Measurements from ENCODE around the gene THBS3. TPM values are rescaled to one million over a fixed set of nuclear protein-coding genes. Genes with fewer than 3 reads are reported as not detected.
A peak's percentile ranks its signal among the peaks of the same experiment; 100 is the strongest.
"Not testable (repeated sequence)": the region's sequence is repeated elsewhere in the genome, so short reads cannot be mapped to it uniquely, and the experiment has no call there.

THBS3 gene
- total RNA-seq, 1 donor from 2014 or later = 8.3 TPM

DNA sequence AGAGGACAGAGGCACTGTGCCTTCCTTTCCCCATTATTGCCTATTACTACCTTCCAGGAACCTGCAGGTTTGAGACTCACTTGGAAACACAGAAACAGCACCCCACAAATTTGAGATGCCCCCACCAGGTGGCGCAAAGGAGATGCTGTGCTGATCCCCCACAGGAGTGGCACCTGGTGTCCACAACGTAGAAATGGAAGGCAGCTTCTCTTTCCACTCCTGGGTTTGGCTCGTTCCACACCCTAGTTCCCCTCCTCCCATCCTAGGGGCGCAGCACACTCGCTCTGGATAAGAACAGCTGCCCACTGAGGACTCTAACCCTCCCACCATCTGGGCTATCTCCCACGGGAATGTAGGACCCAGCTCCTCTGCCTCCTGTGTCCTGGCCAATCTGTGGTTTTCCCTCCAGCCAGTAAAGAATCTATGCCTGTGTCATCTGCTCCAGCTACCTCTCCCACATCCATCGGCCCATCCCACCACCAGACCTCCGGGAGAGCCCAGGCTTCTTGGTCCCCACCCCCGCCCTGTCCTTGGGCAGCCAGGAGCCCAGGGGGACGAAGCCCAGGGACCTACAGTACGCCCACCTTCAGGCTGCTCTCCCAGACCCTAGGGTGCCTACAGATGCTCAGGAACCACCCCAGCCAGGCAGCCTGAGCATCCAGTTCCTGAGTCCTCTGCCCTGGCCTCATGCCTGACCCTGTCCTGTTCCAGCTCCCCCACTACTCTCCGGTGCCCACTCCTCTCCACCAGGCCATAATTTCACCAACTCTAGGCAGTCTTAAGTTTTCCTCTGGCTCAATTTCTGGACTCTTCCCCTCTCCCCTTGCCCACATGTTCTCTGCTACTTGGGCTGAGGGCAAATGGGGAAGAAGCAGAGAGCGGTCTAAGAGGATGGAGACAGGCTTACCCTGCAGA lies 549 bp downstream of the THBS3 start:
- peak; percentile 61 for DNase-seq

- no peak for DNase-seq
Measured at GRCh38 chr1:155205969-155206593, 1.6 kb downstream of the THBS3 start.

DNA sequence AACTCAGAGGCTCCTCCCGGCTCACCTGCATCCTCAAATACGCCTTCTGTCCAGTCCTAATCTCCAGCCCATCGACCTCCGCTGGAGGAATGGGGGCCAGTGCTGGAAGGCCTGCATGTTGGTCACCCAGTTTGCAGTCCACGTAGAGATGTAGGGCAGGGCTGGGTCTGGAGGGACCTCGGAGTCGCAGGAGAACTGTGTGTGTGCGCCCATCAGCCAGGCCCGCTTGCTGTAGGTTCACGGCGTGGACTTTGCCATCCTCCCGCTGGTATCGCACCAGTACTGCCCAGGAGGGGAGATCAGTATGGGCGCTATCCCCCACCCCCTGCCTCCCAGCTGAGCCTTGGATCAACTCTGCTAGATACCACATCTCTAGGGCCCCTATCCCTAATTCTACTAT lies 2.7 kb downstream of the THBS3 start:
- DNase-seq = no peak

DNA sequence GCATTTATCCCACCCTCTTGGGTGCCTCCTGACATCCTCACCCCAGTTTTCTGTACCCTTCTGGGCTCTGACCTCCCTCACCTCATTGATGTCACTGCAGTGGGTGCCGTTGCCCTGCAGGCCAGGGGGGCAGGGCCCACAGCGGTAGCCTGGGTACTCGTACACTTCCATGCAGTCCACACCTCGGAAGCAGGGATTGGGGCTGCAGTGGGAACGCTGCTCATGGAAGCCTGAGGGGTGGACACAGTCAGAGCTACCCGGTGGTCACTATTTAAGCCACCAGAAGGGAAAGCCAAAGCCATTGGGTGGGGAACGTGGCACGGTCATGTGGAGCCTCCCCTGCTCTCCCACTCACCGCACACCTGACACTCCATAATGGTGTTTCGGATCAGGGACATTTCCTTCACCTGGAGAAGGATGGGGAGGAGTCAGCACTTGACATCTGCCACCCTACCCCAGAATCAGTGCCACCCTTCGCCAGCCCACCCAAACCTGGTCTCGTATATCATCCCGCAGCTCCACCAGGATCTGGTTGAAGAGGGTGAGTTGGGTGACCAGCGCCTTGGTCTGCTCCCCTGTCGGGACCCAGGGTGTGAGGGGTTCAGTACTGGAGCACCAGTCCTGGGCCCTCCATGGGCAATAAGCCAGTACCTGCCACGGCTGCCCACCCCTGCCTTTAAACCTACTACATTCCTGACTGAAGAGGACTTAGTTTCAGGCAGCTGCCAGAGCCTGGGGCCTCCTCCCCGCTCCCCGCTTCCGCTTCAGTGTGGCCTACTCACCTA lies 4.8 kb downstream of the THBS3 start:
- no peak for DNase-seq

GRCh38 chr1:155202198-155202597 lies 5.5 kb downstream of the THBS3 start:
- DNase-seq = no peak

- no peak for DNase-seq
Measured at GRCh38 chr1:155200920-155201319, 6.8 kb downstream of the THBS3 start.

- no peak for DNase-seq
Measured at GRCh38 chr1:155199792-155200191, 7.9 kb downstream of the THBS3 start.

- DNase-seq = no peak
Measured at GRCh38 chr1:155198547-155198906, 9.2 kb downstream of the THBS3 start.

DNA sequence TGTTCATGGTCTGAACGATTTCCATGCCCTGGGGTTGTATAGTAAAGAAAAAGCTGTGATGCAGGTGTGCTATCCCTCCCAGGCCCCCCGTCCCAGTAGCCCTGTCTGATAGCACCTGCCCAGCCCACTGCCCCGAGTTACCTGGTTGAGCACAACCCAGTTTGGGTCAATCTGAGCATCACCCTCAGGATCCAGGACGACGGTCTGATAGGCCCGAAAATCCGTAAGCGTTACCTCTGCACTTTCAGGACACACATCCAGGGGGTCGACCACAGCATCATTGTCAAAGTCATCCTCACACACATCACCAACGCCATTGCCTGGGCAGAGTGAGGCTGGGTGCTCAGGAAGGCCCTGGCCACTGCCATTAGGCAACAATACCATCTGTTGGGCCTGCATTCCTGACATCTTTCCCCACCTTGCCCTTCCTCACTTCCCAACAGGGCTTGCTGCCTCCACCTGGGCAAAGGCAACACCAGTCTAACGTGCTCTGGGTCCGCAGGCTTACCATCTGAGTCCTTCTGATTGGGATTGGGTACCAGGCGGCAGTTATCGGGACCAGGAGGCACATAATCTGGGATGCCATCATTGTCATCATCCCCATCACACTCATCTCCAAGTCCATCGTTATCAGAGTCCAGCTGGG lies 9.7 kb downstream of the THBS3 start:
- DNase-seq = no peak

DNA sequence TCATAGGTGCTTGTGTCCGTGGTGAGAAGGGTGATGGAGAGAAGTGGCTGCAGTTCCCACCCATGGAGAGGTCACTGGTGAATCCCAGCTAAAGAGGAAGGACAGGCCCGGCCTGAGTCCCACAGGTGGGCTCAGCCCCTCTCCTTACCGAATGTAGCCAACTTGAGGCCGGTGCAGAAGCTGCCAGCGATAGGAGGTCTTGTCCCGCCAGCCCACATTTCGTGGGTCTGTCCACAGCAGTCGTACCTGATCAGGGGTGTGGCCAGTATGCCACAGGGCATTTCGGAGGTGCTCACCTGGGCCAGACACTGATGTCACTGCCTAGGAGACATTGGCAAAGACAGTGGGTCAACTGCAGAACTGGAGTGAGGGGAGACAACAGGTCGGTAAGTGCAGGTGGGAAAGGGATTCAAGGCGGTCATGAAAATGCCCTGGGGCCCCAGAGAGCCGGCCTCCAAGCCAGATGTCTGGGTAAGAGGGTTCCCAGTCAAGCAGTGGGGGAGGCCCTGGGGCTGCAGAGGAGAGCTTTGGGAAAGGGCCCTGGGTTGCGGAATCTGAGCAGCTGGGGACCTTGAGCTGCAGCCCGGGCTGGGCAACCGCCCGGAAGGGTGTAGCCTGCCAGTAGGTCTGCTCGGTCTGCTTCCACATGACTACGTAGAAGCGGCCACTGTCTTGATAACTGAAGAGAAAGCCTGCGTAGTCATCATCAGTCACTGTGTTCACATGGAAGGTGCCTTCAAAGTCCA lies 10.6 kb downstream of the THBS3 start:
- DNase-seq = no peak

DNA sequence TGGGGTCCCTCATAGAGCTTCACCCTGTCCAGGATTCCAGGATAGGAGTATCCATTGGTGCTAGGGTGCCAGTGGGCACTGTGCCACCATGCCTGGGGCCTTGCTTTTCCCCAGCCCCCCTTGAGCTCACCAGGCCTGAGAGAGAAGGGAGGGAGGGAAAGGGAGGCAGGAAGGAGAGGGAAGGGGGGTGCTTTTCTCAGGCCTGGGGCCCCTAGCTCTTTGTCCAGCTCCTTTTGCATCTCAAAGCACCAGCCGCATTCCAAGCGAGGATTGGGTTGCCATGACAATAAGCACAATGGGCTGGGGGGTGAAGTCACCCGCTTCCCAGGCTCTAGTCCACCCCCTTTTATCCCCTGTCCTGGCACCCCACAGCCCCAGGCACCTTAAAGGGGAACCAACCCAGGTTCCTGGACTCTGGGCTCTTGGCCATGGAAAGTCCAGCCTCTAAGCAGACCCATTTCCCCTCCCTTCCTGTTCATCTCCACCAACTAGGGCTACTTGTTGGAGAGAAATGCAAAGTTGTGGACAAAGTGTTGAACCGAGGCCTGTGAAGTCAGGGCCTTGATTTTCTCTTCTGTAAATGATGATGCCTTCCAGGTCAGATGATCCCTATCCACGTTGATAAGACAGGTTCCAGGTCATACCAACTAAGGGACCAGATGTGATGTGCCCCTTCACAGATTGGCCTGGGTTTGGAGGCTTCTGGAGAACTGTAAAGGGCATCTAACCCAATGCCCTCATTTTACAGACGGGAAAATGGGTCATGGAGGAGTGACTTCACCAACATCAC lies 11.4 kb downstream of the THBS3 start:
- DNase-seq = peak; percentile 34

DNA sequence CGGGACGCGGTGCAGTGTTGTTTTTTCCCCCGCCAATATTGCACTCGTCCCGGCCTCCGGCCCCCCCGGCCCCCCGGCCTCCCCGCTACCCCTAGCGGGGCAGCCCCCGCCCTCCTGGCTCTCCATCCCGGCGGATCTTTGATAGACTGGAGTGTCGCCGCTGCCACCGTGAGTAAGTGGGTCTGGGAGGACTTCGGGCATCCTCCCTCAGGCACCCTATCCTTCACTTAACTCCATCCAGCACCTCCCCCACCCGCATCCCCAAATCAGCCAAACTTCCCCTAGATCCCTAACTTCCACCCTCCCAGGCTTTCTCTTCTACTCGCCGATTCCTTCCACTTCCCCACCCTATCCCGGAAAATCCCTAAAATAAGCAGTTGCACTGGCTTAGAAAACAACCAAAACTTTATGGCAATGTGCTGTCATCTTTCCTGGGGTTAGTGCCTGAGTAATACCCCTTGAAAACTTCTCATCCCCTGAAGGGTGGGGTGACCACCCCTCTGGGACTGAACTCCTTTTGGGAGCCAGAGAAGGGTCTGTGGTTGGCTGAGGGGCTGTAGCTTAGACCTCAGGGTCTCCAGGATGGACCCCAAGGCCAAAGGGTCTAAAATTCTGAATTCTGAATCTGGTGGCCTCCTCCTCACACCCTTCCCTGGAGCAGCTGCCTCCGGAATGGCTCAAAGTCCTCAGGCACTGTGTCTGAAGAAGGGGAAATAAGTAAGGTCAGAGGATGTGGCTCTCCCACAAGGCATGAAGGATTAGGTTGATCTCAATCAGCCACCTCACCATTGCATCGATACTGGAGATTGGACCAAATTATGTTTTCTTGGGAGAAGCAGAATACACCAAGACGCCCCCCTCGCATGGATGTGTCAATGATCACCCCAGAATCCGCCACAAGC lies 12.2 kb downstream of the THBS3 start:
- no peak for DNase-seq

- DNase-seq = not testable (repeated sequence)
Measured at GRCh38 chr1:155193991-155194240, 13.8 kb downstream of the THBS3 start.

- DNase-seq = peak; percentile 43
Measured at GRCh38 chr1:155193275-155193990, 14.3 kb downstream of the THBS3 start.

DNA sequence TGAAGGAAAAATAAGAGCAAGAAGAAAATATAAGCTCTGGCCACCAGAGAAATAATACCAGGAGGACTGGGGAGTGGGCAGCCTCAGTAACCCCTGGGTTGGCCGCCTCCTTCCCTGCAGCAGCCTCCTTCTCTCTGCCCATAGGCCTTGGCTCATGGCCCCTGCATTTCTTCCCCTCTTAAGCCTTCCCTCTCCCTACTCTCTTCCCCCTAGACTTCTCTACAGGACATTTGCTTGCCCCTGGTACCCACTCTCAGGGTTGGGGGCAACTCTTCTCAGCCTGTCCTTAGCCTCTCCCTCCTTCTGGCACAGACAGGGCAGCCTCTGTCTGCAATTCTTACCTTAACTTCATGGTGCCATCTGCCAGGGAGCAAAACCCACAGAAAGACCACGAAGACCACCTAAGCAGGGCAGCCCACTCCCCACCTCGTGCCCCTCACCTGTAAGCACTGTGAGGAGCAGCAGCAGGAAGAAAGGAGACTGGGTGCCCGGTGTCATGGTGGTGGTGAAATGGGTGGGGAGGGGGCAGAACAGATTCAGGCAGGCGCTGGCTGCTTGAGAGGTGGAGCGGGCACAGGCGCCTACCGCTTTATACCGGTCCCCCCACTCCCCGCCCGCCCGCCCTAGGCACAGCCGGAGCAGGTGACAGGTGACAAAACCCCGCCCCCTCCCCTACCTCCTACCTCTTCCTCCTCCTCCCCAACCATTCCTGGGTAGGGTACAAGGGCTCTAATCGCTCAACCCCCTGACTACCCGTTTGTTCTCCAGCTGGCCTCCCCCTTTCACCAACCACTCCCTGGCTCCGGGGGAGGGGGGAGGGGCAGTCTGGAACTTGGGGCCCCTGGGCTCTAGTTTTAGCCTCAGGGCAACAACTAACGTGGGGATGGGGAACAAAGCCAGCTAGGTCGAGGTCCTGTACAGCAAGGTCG lies 15.1 kb downstream of the THBS3 start:
- DNase-seq = no peak

DNA sequence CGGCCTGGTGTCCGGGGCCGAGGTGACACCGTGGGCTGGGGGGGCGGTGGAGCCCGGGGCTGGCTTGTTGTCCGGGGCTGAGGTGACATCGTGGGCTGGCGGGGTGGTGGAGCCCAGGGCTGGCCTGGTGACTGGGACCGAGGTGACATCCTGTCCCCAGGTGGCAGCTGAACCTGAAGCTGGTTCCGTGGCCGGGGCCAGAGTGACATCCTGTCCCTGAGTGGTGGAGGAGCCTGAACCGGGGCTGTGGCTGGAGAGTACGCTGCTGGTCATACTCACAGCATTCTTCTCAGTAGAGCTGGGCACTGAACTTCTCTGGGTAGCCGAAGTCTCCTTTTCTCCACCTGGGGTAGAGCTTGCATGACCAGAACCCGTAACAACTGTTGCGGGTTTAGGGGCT lies 15.8 kb downstream of the THBS3 start:
- no peak for DNase-seq

- not testable (repeated sequence) for DNase-seq
Measured at GRCh38 chr1:155189926-155190325, 17.8 kb downstream of the THBS3 start.

DNA sequence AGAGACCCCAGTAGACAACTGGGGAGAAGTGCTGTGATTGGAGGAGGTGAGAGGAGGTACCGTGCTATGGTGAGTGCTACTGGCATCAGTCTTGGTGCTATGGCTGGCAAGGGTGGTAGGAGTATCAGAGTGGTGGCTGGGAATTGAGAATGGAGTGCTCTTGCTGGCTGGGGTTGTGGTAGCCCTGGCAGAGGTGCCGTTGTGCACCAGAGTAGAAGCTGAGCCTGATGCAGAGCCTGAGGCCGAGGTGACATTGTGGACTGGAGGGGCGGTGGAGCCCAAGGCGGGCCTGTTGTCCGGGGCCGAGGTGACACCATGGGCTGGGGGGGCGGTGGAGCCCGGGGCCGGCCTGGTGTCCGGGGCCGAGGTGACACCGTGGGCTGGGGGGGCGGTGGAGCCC lies 19.4 kb downstream of the THBS3 start:
- no peak for DNase-seq

All from occipital lobe (tissue), 2 donors.